Liver (tissue), 9 donors: Measurements from ENCODE around the gene TLE5. TPM values are rescaled to one million over a fixed set of nuclear protein-coding genes. Genes with fewer than 3 reads are reported as not detected.

ENCODE experiments used
- DNase-seq: peaks from one replicate; pipeline ENCODE4 v3.0.0-alpha.2; 2017; ENCODE audit warnings: low spot score
- H3K27ac ChIP-seq, 2 donors: one replicate each; pipeline ENCODE4 v1.7.0; 2013; ENCODE audit warnings: inconsistent platforms in 2 of 2, low read length in 2 of 2, control low read depth in 1 of 2, low read depth in 1 of 2, mild to moderate bottlenecking in 1 of 2
- H3K27me3 ChIP-seq, 4 donors: one replicate each; pipeline versions ENCODE4 v1.6.1 to v1.7.0; 2013; ENCODE audit warnings: low read length in 3 of 4, inconsistent platforms in 1 of 4, mild to moderate bottlenecking in 1 of 4, moderate library complexity in 1 of 4; ENCODE audit not compliant: control insufficient read depth in 4 of 4, insufficient read depth in 4 of 4
- H3K36me3 ChIP-seq, 4 donors: one replicate each; pipeline versions ENCODE4 v1.6.1 to v1.7.0; 2013; ENCODE audit warnings: low read length in 3 of 4, mild to moderate bottlenecking in 3 of 4, low read depth in 1 of 4, moderate library complexity in 1 of 4; ENCODE audit not compliant: control insufficient read depth in 4 of 4, insufficient read depth in 3 of 4
- H3K4me1 ChIP-seq, 4 donors: one replicate each; pipeline versions ENCODE4 v1.6.1 to v1.7.0; 2013; ENCODE audit warnings: low read length in 3 of 4, mild to moderate bottlenecking in 3 of 4, moderate library complexity in 1 of 4; ENCODE audit not compliant: control insufficient read depth in 4 of 4, insufficient read depth in 4 of 4
- H3K4me3 ChIP-seq, 3 donors: one replicate each; pipeline versions ENCODE4 v1.6.1 to v1.7.0; 2013; ENCODE audit warnings: low read length in 3 of 3, control low read depth in 1 of 3, low read depth in 1 of 3, mild to moderate bottlenecking in 1 of 3
- H3K9ac ChIP-seq, 2 donors: one replicate each; pipeline ENCODE4 v1.7.0; 2013; ENCODE audit warnings: low read length in 2 of 2, mild to moderate bottlenecking in 2 of 2, moderate library complexity in 2 of 2, control low read depth in 1 of 2, low read depth in 1 of 2
- H3K9me3 ChIP-seq, 4 donors: one replicate each; pipeline versions ENCODE4 v1.6.1 to v1.7.0; 2013; ENCODE audit warnings: low read length in 3 of 4; ENCODE audit not compliant: control insufficient read depth in 4 of 4
- ATF3 ChIP-seq: IDR thresholded peaks from 2 replicates; pipeline ENCODE4 v1.6.1; 2016; ENCODE audit warnings: antibody characterized with exemption
- CTCF ChIP-seq: fragments of 150-350 bp; IDR thresholded peaks from 2 replicates; pipeline ENCODE4 v1.5.1; 2017; ENCODE audit warnings: improper control_type of control experiment, low read depth, low read length; ENCODE audit not compliant: missing input control
- EGR1 ChIP-seq, 2 donors: IDR thresholded peaks; 2 replicates each; pipeline ENCODE4 v1.6.1; 2016 to 2018; ENCODE audit warnings: antibody characterized with exemption in 2 of 2, low read depth in 2 of 2
- FOXA1 ChIP-seq: IDR thresholded peaks from 2 replicates; pipeline ENCODE4 v1.6.1; 2016; ENCODE audit warnings: antibody characterized with exemption
- FOXA2 ChIP-seq: IDR thresholded peaks from 2 replicates; pipeline ENCODE4 v1.6.1; 2016; ENCODE audit warnings: antibody characterized with exemption
- GABPA ChIP-seq, 2 donors: IDR thresholded peaks in 1 of 2; conservative IDR thresholded peaks in 1 of 2; 2 replicates each; pipeline ENCODE4 v1.6.1; 2016; ENCODE audit warnings: antibody characterized with exemption in 2 of 2, mild to moderate bottlenecking in 1 of 2, moderate library complexity in 1 of 2
- HNF4A ChIP-seq, 2 donors: conservative IDR thresholded peaks; 2 replicates each; pipeline ENCODE4 v1.6.1; 2016; ENCODE audit warnings: antibody characterized with exemption in 2 of 2, mild to moderate bottlenecking in 2 of 2
- HNF4G ChIP-seq: IDR thresholded peaks from 2 replicates; pipeline ENCODE4 v1.6.1; 2016; ENCODE audit warnings: antibody characterized with exemption
- JUND ChIP-seq, 2 donors: IDR thresholded peaks; 2 replicates each; pipeline ENCODE4 v1.6.1; 2016; ENCODE audit warnings: antibody characterized with exemption in 2 of 2
- MAX ChIP-seq: IDR thresholded peaks from 2 replicates; pipeline ENCODE4 v1.6.1; 2016; ENCODE audit warnings: antibody characterized with exemption
- NR2F2 ChIP-seq: IDR thresholded peaks from 2 replicates; pipeline ENCODE4 v1.6.1; 2016; ENCODE audit warnings: antibody characterized with exemption
- RAD21 ChIP-seq, 2 donors: IDR thresholded peaks; 2 replicates each; pipeline ENCODE4 v1.6.1; 2016; ENCODE audit warnings: antibody characterized with exemption in 2 of 2, mild to moderate bottlenecking in 2 of 2
- REST ChIP-seq: IDR thresholded peaks from 2 replicates; pipeline ENCODE4 v1.6.1; 2016; ENCODE audit warnings: antibody characterized with exemption, mild to moderate bottlenecking
- RXRA ChIP-seq, 2 donors: IDR thresholded peaks; 2 replicates each; pipeline ENCODE4 v1.6.1; 2017 to 2018; ENCODE audit warnings: antibody characterized with exemption in 2 of 2, mild to moderate bottlenecking in 1 of 2
- SP1 ChIP-seq: IDR thresholded peaks from 2 replicates; pipeline ENCODE4 v1.6.1; 2018; ENCODE audit warnings: antibody characterized with exemption, mild to moderate bottlenecking
- TAF1 ChIP-seq: conservative IDR thresholded peaks from 2 replicates; pipeline ENCODE4 v1.6.1; 2016; ENCODE audit warnings: antibody characterized with exemption, mild to moderate bottlenecking
- YY1 ChIP-seq: IDR thresholded peaks from 2 replicates; pipeline ENCODE4 v1.6.1; 2016; ENCODE audit warnings: antibody characterized with exemption, mild to moderate bottlenecking
- ZBTB33 ChIP-seq: IDR thresholded peaks from 2 replicates; pipeline ENCODE4 v1.6.1; 2016; ENCODE audit warnings: antibody characterized with exemption
- WGBS: extraction: QIAGEN DNeasy Blood & Tissue Kit; methylation state at CpG from one replicate; pipeline ENCODE4 v1.1.7; 2013; 5-methylcytosine and 5-hydroxymethylcytosine counted together
- polyA plus RNA-seq, 2 donors: library from polyadenylated mRNA; stranded (reverse) in 1 of 2; unstranded in 1 of 2; fragments of 200-250 nt in 1 of 2; fragments of >200 nt in 1 of 2; fragmentation: Nextera tagmentation in 1 of 2; extraction: Ambion mirVana in 1 of 2; gene quantifications; one replicate each; pipeline versions ENCODE4 v1.2.1 to v1.2.3, GENCODE V29; 2013 to 2015
- total RNA-seq, 2 donors: library from RNA; depleted of rRNA; stranded (reverse); fragments of >200 nt; gene quantifications; one replicate each; pipeline ENCODE4 v1.2.3, GENCODE V29; 2014
- donor health status: healthy.
- donor health status: healthy.
- donor health status: healthy.
- donor health status: healthy.
- donor health status: healthy.

The TLE5 gene
- total and polyA plus RNA-seq, 4 donors, result 47.2 to 166 (median 54.9) TPM

GRCh38 chr19:3068071-3068470 is 5.8 kb upstream of the TLE5 start:
- 77% methylated on average over 21 of the region's 21 CpGs for WGBS
- no peak for DNase-seq
- no peak overlapping the region for H3K27ac ChIP-seq

GRCh38 chr19:3067563-3067962 is 5.3 kb upstream of the TLE5 start:
- WGBS, result 93% methylated on average over 9 of the region's 9 CpGs
- no peak for DNase-seq
- Histone ChIP-seq H3K36me3 (no peaks in the 10 kb centered on the region), H3K27ac (no peak overlapping the region), H3K27me3 (no peaks in the 10 kb centered on the region), H3K9ac (no peak overlapping the region), H3K4me3 (no peak overlapping the region), H3K9me3 (no peaks in the 10 kb centered on the region), H3K4me1 (peaks cover 0 to 5% (median 2%) of the 10 kb centered on the region in 4 donors)
- TF ChIP-seq REST (no peak), HNF4A (conservative IDR thresholded peaks at IDR 0.05) (no peak), YY1 (no peak), GABPA (IDR thresholded peaks at IDR 0.05 in 1 of 2, conservative IDR thresholded peaks at IDR 0.05 in 1 of 2) (no peak), HNF4G (no peak), RXRA (IDR thresholded peaks at IDR 0.05) (no peak), ZBTB33 (no peak), RAD21 (IDR thresholded peaks at IDR 0.05) (no peak), FOXA1 (no peak), CTCF (no peak), MAX (no peak), EGR1 (IDR thresholded peaks at IDR 0.05; ENCODE audit: low read depth in 2 of 2) (no peak), SP1 (no peak), ATF3 (no peak), JUND (IDR thresholded peaks at IDR 0.05) (no peak), TAF1 (no peak), NR2F2 (no peak), FOXA2 (no peak)

More at GRCh38 chr19:3068071-3068470, 5.8 kb upstream of the TLE5 start:
- H3K4me3 ChIP-seq, result no peak overlapping the region
- peaks cover 0 to 5% (median 0%) of the 10 kb centered on the region in 4 donors for H3K4me1 ChIP-seq
- no peaks in the 10 kb centered on the region for H3K36me3 ChIP-seq
- H3K27me3 ChIP-seq, result no peaks in the 10 kb centered on the region
- TF ChIP-seq HNF4G (no peak), MAX (no peak)
- H3K9ac ChIP-seq, result no peak overlapping the region
- H3K9me3 ChIP-seq, result no peaks in the 10 kb centered on the region
